ENCODE results near the gene DPYD. TPM values are rescaled to one million over a fixed set of nuclear protein-coding genes. Genes with fewer than 3 reads are reported as not detected.
A peak's percentile ranks its signal among the peaks of the same experiment; 100 is the strongest.

DPYD gene
- total RNA-seq, 1 donor from 2014 or later, result 8.1 TPM

- Mint-ChIP-seq H3K27me3 (no peaks in the 10 kb centered on the region), H3K4me1 (ENCODE audit: low read depth) (no peaks in the 10 kb centered on the region), H3K27ac (no peak overlapping the region), H3K36me3 (ENCODE audit: insufficient read depth) (no peaks in the 10 kb centered on the region), H3K4me3 (ENCODE audit: low read depth) (no peak overlapping the region), H3K9me3 (ENCODE audit: low read depth) (no peaks in the 10 kb centered on the region)
- no peak for TF ChIP-seq CTCF (IDR thresholded peaks at IDR 0.05; ENCODE audit: unreplicated experiment)
- no peak for DNase-seq (ENCODE audit: low spot score, unreplicated experiment)
Measured at GRCh38 chr1:97366984-97367383, 553.9 kb downstream of the DPYD start.

GRCh38 chr1:97365026-97365425, 555.8 kb downstream of the DPYD start:
- H3K27me3 Mint-ChIP-seq, result no peaks in the 10 kb centered on the region
- H3K4me3 Mint-ChIP-seq (ENCODE audit: low read depth), result no peak overlapping the region
- peaks cover 4% of the 10 kb centered on the region for H3K9me3 Mint-ChIP-seq (ENCODE audit: low read depth)
- H3K27ac Mint-ChIP-seq, result peak overlapping the region; percentile 1
- TF ChIP-seq CTCF (IDR thresholded peaks at IDR 0.05; ENCODE audit: unreplicated experiment), result no peak
- H3K4me1 Mint-ChIP-seq (ENCODE audit: low read depth), result no peaks in the 10 kb centered on the region
- no peak for DNase-seq (ENCODE audit: low spot score, unreplicated experiment)
- H3K36me3 Mint-ChIP-seq (ENCODE audit: insufficient read depth), result no peaks in the 10 kb centered on the region

DNA sequence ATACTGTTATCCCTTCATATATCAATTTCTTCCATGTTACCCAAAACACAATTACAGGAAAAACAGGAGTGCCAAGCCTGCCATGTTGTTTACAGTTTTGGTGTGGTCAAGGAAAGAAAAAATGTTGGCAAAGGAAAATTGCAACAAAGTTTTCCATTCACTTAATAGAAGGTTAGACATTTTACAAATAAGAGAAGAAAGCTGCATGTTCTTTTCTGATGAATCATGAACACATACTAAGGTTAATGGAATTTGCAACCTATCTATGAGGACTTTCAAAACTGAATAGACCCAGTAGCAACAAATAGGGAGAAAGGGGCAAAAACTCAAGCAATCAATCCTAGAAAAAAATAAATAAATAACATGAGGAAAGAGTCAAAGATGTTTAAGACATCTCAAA, 556.7 kb downstream of the DPYD start:
- Mint-ChIP-seq H3K9me3 (ENCODE audit: low read depth) (peaks cover 4% of the 10 kb centered on the region), H3K36me3 (ENCODE audit: insufficient read depth) (no peaks in the 10 kb centered on the region), H3K27ac (no peak overlapping the region), H3K4me1 (ENCODE audit: low read depth) (no peaks in the 10 kb centered on the region), H3K27me3 (no peaks in the 10 kb centered on the region), H3K4me3 (ENCODE audit: low read depth) (no peak overlapping the region)
- no peak for TF ChIP-seq CTCF (IDR thresholded peaks at IDR 0.05; ENCODE audit: unreplicated experiment)
- DNase-seq (ENCODE audit: low spot score, unreplicated experiment), result no peak

GRCh38 chr1:97356309-97356708, 564.5 kb downstream of the DPYD start:
- no peaks in the 10 kb centered on the region for H3K27me3 Mint-ChIP-seq
- peaks cover 14% of the 10 kb centered on the region for H3K9me3 Mint-ChIP-seq (ENCODE audit: low read depth)
- no peak overlapping the region for H3K4me3 Mint-ChIP-seq (ENCODE audit: low read depth)
- peaks cover 1% of the 10 kb centered on the region for H3K36me3 Mint-ChIP-seq (ENCODE audit: insufficient read depth)
- no peak for TF ChIP-seq CTCF (IDR thresholded peaks at IDR 0.05; ENCODE audit: unreplicated experiment)
- peaks cover 6% of the 10 kb centered on the region for H3K4me1 Mint-ChIP-seq (ENCODE audit: low read depth)
- no peak for DNase-seq (ENCODE audit: low spot score, unreplicated experiment)
- H3K27ac Mint-ChIP-seq, result no peak overlapping the region

DNA sequence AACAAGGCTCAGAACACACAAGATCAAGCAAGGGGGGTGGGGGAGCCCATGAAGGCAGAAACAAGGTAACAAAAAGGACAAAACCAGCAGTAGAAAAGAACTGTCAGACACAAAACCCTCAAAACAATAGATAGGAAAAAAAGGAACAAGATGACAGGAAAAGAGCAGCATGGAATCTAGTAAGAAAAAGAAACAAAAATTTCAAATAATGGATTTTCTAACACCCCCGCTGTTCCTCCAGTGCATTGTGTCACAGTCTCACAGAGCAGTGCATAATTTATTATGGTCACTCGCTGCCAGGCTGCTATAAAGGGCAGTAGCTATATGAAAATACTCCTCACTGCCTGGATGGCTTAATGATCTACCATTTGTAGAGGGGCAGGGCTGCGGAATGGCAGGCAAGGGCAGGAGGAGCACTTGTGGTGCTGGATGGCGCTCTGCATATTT, 567.9 kb downstream of the DPYD start:
- no peak overlapping the region for H3K4me3 Mint-ChIP-seq (ENCODE audit: low read depth)
- no peaks in the 10 kb centered on the region for H3K27me3 Mint-ChIP-seq
- peaks cover 4% of the 10 kb centered on the region for H3K9me3 Mint-ChIP-seq (ENCODE audit: low read depth)
- no peak overlapping the region for H3K27ac Mint-ChIP-seq
- no peak for TF ChIP-seq CTCF (IDR thresholded peaks at IDR 0.05; ENCODE audit: unreplicated experiment)
- no peaks in the 10 kb centered on the region for H3K36me3 Mint-ChIP-seq (ENCODE audit: insufficient read depth)
- peaks cover 13% of the 10 kb centered on the region for H3K4me1 Mint-ChIP-seq (ENCODE audit: low read depth)
- DNase-seq (ENCODE audit: low spot score, unreplicated experiment), result no peak
